SH-SY5Y (cell line): ENCODE measurements around the gene OR13C8.
"Not testable (repeated sequence)": the region's sequence is repeated elsewhere in the genome, so short reads cannot be mapped to it uniquely, and the experiment has no call there.

ENCODE experiments used
- GATA2 ChIP-seq: IDR thresholded peaks from 2 replicates; pipeline ENCODE4 v1.6.1; 2011; ENCODE audit warnings: mild to moderate bottlenecking, low read depth, low read length
- GATA3 ChIP-seq: IDR thresholded peaks from 2 replicates; pipeline ENCODE4 v1.6.1; 2011; ENCODE audit warnings: low read depth, mild to moderate bottlenecking, low read length, moderate library complexity

The OR13C8 gene

GRCh38 chr9:104589626-104590025, 20.7 kb downstream of the OR13C8 start:
- TF ChIP-seq GATA3 = no peak
- no peak for TF ChIP-seq GATA2

- TF ChIP-seq GATA3, GATA2: not testable (repeated sequence)
Measured at GRCh38 chr9:104599313-104599712, 30.3 kb downstream of the OR13C8 start, which contains the start of gene OR13C5. Gene OR13C5, minus strand, starts transcription at chr9:104599413. Its CDS starts 0 bp downstream, at chr9:104599413.

- TF ChIP-seq GATA2 (no peak), GATA3 (no peak)
Measured at GRCh38 chr9:104604801-104605200, 35.8 kb downstream of the OR13C8 start.

DNA sequence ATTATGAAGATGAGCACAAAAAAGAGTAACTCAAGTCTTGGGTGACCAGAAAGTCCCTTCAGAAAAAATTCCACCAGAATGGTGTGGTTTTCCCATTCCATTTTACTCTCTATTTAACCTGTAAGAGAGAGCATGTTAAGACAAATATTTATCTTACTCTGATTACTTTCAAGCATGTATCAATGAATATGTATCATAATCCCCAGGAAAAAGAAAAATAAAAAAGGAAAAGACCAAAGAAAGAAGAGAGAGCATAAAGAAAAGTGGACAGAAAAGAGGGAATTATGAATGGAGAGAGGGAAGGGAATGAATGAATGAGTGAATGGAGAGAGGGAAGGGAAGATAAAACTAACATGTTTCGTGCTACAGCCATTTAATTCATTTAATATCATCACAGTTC, 36.6 kb downstream of the OR13C8 start, which contains the start of gene OR13C2:
Gene OR13C2 (minus strand): TSS at position 101 of the 400 bp plus-strand sequence. CDS start 0 bp downstream, at position 101.
- TF ChIP-seq GATA3, GATA2: not testable (repeated sequence)

GRCh38 chr9:104606152-104606551, 37.2 kb downstream of the OR13C8 start:
- TF ChIP-seq GATA3 = no peak
- TF ChIP-seq GATA2 = no peak

DNA sequence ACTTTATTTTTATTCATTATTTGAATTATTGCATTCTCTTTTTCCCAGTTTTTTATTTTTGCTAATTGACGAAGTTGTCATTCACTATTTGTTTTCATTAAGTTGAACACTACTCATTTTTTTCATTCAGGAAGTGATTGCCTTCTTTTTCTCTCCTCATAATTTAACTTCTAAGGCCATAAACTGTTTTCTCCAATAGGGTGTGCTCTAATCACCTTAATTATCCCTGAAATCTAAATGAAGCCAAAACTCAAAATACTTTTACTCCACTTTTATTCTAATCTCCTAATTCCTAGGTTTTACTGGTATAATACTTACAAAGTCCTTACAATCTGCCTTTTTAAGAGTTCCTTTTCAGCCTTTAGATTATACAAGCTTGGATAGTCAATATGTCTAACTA, 39.4 kb downstream of the OR13C8 start:
- TF ChIP-seq GATA3 = no peak

DNA sequence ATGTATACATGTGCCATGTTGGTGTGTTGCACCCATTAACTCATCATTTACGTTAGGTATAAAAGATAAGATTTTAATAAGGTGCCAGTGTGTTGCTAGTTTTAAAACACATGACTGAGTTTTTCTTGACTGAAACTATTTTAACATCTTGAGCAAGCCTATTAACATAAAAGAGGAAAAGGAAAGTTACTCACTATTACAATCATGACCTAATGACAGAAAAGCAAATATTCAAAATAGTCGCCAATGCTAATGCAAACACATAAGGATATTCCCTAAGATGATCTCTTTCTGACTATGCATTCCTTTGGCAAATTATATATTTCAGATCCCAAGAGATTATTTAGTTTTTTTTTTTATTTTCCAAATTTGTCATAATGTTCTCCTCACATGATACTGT, 42.2 kb downstream of the OR13C8 start:
- no peak for TF ChIP-seq GATA3
- TF ChIP-seq GATA2 = no peak

DNA sequence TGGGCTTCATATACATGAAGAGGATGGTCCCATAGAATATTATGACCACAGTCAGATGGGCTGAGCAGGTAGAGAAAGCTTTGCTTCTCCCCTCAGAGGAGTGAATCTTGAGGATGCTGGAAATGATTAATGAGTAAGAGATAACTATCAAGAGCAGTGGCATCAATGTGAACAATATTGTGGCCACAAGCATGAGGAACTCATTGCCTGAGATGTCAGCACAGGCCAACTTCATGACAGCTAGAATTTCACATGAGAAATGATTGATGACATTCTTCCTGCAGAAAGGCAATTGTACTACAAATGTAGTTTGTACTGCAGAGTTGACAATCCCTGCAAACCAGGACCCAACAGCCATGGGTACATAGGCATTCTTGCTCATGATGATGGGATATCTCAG, 48.5 kb downstream of the OR13C8 start:
- TF ChIP-seq GATA2 (no peak), GATA3 (no peak)

- no peak for TF ChIP-seq GATA3
- no peak for TF ChIP-seq GATA2
Measured at GRCh38 chr9:104618104-104618503, 49.1 kb downstream of the OR13C8 start, which contains the start of gene OR13C9. Gene OR13C9, minus strand, starts transcription at chr9:104618204. Its CDS starts 0 bp downstream, at chr9:104618204.
